DND-41 (cell line): Measurements from ENCODE around the gene ZNF106.

Experiments
- CTCF ChIP-seq: IDR thresholded peaks from 2 replicates; pipeline ENCODE4 v1.5.1; 2012; ENCODE audit warnings: borderline replicate concordance, low read length, moderate library complexity, mild to moderate bottlenecking; ENCODE audit not compliant: poor library complexity, severe bottlenecking; ENCODE audit errors: extremely low read depth
- EZH2 ChIP-seq: IDR thresholded peaks from 3 replicates; pipeline ENCODE4 v1.6.1; 2012; ENCODE audit warnings: borderline replicate concordance, low read depth, mild to moderate bottlenecking, moderate library complexity, low read length, inconsistent platforms; ENCODE audit not compliant: severe bottlenecking

DNA sequence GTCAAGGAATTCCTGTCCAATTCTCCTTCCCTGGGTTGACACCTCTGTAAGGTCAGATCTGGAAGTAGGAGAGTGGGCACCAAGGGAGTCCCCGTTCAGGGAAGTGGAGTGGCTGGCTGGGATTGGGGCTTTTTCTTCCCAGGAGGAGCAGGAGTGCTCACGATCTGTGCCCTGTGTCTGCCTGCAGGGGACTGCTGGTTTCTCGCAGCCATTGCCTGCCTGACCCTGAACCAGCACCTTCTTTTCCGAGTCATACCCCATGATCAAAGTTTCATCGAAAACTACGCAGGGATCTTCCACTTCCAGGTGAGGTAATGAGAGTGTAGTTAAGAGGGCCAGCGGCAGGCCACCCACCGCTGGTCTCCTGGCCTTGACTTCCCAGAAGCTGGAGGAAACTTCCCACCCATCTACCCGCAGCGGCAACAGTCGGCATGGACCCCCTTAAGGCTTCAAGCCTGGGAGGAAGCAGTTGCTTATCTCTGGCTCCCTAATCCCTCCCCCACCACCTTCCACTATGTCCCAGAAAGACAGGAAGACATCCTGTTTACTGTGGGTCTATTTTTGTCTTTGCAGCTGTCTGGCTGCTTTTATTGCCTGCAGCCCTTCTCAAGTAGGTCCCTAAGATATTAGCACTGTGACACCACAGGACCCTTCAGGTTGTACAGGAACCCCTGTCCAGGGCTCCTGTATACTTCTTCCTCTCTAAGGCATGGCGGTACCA, 104.8 kb downstream of the ZNF106 start:
- no peak for TF ChIP-seq CTCF
- TF ChIP-seq EZH2 = no peak
